Measurements from ENCODE around the gene SCT.

SCT gene

GRCh38 chr11:621838-622237, 5.1 kb downstream of the SCT start:
- no peak for DNase-seq (ENCODE audit: low spot score)

- no peak for DNase-seq (ENCODE audit: low spot score)
Measured at GRCh38 chr11:620935-621814, 5.8 kb downstream of the SCT start.

GRCh38 chr11:620201-620600, 6.8 kb downstream of the SCT start:
- DNase-seq (ENCODE audit: low spot score) = no peak

- no peak for DNase-seq (ENCODE audit: low spot score)
Measured at GRCh38 chr11:619628-620050, 7.3 kb downstream of the SCT start.

GRCh38 chr11:618856-619627, 7.9 kb downstream of the SCT start:
- DNase-seq (ENCODE audit: low spot score) = no peak

- no peak for DNase-seq (ENCODE audit: low spot score)
Measured at GRCh38 chr11:617912-618682, 8.9 kb downstream of the SCT start.

GRCh38 chr11:617199-617911, 9.6 kb downstream of the SCT start:
- DNase-seq (ENCODE audit: low spot score) = no peak

GRCh38 chr11:616320-617198, 10.4 kb downstream of the SCT start:
- DNase-seq (ENCODE audit: low spot score) = no peak

- peak; percentile 89 for DNase-seq (ENCODE audit: low spot score)
Measured at GRCh38 chr11:615504-616319, 11.3 kb downstream of the SCT start, which contains the start of gene IRF7. IRF7 (minus strand) TSS chr11:615950; CDS start chr11:615364, 586 bp downstream.

GRCh38 chr11:614623-615503, 12.1 kb downstream of the SCT start:
- no peak for DNase-seq (ENCODE audit: low spot score)

- DNase-seq (ENCODE audit: low spot score) = no peak
Measured at GRCh38 chr11:614021-614622, 12.9 kb downstream of the SCT start.

GRCh38 chr11:613369-613968, 13.5 kb downstream of the SCT start:
- peak; percentile 80 for DNase-seq (ENCODE audit: low spot score)

- DNase-seq (ENCODE audit: low spot score) = no peak
Measured at GRCh38 chr11:612961-613300, 14.1 kb downstream of the SCT start.

GRCh38 chr11:612201-612960, 14.6 kb downstream of the SCT start:
- DNase-seq (ENCODE audit: low spot score) = no peak

GRCh38 chr11:611001-611996, 15.7 kb downstream of the SCT start:
- DNase-seq (ENCODE audit: low spot score) = no peak

Measured in activated CD4-positive, alpha-beta T cell treated with anti-CD3 and anti-CD28 coated beads, Interleukin-2, Interleukin-4, amounts not matched to agents 100 ng/mL and 50 ng/mL, durations not matched to agents 16 hours and 8 hours (primary cell).